Glomerular endothelial cell (primary cell): ENCODE measurements around the gene SYT17. TPM values are rescaled to one million over a fixed set of nuclear protein-coding genes. Genes with fewer than 3 reads are reported as not detected.

Experiments used
- total RNA-seq: library from RNA; depleted of rRNA; stranded (reverse); fragments of >200 nt; gene quantifications from 2 replicates; pipeline ENCODE4 v1.2.3, GENCODE V29; 2015

SYT17 gene
- total RNA-seq, 1 donor from 2014 or later: 5.8 TPM

Other genes with a start within 250 kb of the SYT17 start
- gene SMG1, start 241.8 kb upstream of the SYT17 start, total RNA-seq: 53.0 and 76.7 TPM in 2 replicates
- gene TMC7, start 184.3 kb upstream of the SYT17 start, total RNA-seq: 1.1 and 2.7 TPM in 2 replicates
- 8.6 and 16.0 TPM in 2 replicates for gene COQ7, start 100.6 kb upstream of the SYT17 start, total RNA-seq
- gene ITPRIPL2, start 54.3 kb upstream of the SYT17 start, total RNA-seq: 50.4 and 74.8 TPM in 2 replicates
- gene CLEC19A, start 117.5 kb downstream of the SYT17 start, total RNA-seq: not detected in 2 replicates
- not detected in 2 replicates for gene TMC5, start 249.6 kb downstream of the SYT17 start, total RNA-seq